HEK293 (cell line): ENCODE measurements around the gene ACSS1.

Experiments used
- BCL11A ChIP-seq: fragments of 450-650 bp; formaldehyde crosslinking; IDR thresholded peaks from 2 replicates; pipeline ENCODE4 v1.5.1; 2016; ENCODE audit warnings: low read depth, missing biosample characterization, missing genetic modification characterization
- REPIN1 ChIP-seq: fragments of 450-650 bp; formaldehyde crosslinking; IDR thresholded peaks from 2 replicates; pipeline ENCODE4 v1.5.1; 2017; ENCODE audit warnings: missing biosample characterization, missing genetic modification characterization, low read depth
- TCF7L2 ChIP-seq: IDR thresholded peaks from 2 replicates; pipeline ENCODE4 v1.6.1; 2011; ENCODE audit warnings: low read depth, mild to moderate bottlenecking, inconsistent platforms, low read length, moderate library complexity, borderline replicate concordance
- YY1 ChIP-seq: fragments of 450-650 bp; formaldehyde crosslinking; IDR thresholded peaks from 2 replicates; pipeline ENCODE4 v1.5.1; 2018; ENCODE audit warnings: missing biosample characterization, missing genetic modification characterization
- ZNF121 ChIP-seq: fragments of 450-650 bp; formaldehyde crosslinking; IDR thresholded peaks from 2 replicates; pipeline ENCODE4 v1.5.1; 2016; ENCODE audit warnings: missing biosample characterization, missing genetic modification characterization
- ZNF174 ChIP-seq: fragments of 450-650 bp; formaldehyde crosslinking; IDR thresholded peaks from 2 replicates; pipeline ENCODE4 v1.5.0; 2017; ENCODE audit warnings: missing biosample characterization, mild to moderate bottlenecking, missing genetic modification characterization
- ZNF239 ChIP-seq: fragments of 450-650 bp; formaldehyde crosslinking; IDR thresholded peaks from 2 replicates; pipeline ENCODE4 v1.5.1; 2016; ENCODE audit warnings: missing biosample characterization, missing genetic modification characterization
- ZNF391 ChIP-seq: fragments of 450-650 bp; formaldehyde crosslinking; IDR thresholded peaks from 2 replicates; pipeline ENCODE4 v1.5.1; 2016; ENCODE audit warnings: low read depth, missing biosample characterization, missing genetic modification characterization, borderline replicate concordance
- ZXDB ChIP-seq: fragments of 450-650 bp; formaldehyde crosslinking; IDR thresholded peaks from 2 replicates; pipeline ENCODE4 v1.5.1; 2016; ENCODE audit warnings: missing biosample characterization, missing genetic modification characterization
- TF ChIP-seq, protein P1 (sequence below): fragments of 450-650 bp; formaldehyde crosslinking; IDR thresholded peaks from 2 replicates; pipeline ENCODE4 v1.5.1; 2016; ENCODE audit warnings: missing biosample characterization, missing genetic modification characterization
- TF ChIP-seq, protein P2 (sequence below): fragments of 450-650 bp; formaldehyde crosslinking; IDR thresholded peaks from 2 replicates; pipeline ENCODE4 v1.5.1; 2016; ENCODE audit warnings: missing biosample characterization, missing genetic modification characterization, borderline replicate concordance
- TF ChIP-seq, protein P3 (sequence below): fragments of 450-650 bp; formaldehyde crosslinking; conservative IDR thresholded peaks from 2 replicates; pipeline ENCODE4 v1.5.1; 2016; ENCODE audit warnings: low read depth, missing biosample characterization, missing genetic modification characterization
- TF ChIP-seq, protein P4 (sequence below): fragments of 450-650 bp; formaldehyde crosslinking; IDR thresholded peaks from 2 replicates; pipeline ENCODE4 v1.5.1; 2016; ENCODE audit warnings: missing biosample characterization, missing genetic modification characterization

DNA sequence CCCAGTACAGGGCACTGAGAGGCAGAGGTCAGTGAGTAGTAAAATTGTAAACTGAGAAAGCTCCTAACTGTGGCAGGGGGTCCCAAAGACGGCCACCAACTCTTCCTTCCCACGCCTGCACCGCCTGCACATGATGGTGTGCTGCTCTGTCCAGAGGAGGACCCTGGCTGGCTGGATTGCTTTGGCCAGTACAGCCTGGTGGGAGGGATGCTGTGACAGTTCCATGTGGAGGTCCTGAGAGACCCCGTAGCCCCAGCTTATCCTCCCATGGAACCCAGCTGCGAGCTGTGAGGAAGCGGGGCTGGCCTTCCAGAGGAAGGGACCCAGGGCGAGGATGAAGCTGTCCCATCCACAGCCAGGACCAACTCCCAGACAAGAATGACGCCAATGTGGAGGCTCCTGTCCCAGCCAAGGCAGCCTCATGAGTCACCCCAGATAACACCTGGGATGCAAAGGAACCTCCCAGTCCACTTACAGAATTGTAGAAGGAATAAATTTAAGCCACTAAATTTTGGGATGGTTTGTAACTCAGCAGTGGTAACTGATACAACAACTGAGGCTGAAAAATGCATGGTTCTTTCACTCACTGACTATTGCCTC is 2.0 kb upstream of the ACSS1 start:
- TF ChIP-seq YY1 (tag by site-specific recombination) (no peak), ZNF174 (tag by site-specific recombination) (no peak), TCF7L2 (no peak), ZXDB (no peak), REPIN1 (no peak), ZNF121 (tag by site-specific recombination) (no peak), ZNF391 (tag by site-specific recombination) (no peak), BCL11A (tag by site-specific recombination) (no peak), ZNF239 (tag by site-specific recombination) (no peak)
- TF ChIP-seq, protein P1, sequence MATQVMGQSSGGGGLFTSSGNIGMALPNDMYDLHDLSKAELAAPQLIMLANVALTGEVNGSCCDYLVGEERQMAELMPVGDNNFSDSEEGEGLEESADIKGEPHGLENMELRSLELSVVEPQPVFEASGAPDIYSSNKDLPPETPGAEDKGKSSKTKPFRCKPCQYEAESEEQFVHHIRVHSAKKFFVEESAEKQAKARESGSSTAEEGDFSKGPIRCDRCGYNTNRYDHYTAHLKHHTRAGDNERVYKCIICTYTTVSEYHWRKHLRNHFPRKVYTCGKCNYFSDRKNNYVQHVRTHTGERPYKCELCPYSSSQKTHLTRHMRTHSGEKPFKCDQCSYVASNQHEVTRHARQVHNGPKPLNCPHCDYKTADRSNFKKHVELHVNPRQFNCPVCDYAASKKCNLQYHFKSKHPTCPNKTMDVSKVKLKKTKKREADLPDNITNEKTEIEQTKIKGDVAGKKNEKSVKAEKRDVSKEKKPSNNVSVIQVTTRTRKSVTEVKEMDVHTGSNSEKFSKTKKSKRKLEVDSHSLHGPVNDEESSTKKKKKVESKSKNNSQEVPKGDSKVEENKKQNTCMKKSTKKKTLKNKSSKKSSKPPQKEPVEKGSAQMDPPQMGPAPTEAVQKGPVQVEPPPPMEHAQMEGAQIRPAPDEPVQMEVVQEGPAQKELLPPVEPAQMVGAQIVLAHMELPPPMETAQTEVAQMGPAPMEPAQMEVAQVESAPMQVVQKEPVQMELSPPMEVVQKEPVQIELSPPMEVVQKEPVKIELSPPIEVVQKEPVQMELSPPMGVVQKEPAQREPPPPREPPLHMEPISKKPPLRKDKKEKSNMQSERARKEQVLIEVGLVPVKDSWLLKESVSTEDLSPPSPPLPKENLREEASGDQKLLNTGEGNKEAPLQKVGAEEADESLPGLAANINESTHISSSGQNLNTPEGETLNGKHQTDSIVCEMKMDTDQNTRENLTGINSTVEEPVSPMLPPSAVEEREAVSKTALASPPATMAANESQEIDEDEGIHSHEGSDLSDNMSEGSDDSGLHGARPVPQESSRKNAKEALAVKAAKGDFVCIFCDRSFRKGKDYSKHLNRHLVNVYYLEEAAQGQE (tag by site-specific recombination) = no peak
- TF ChIP-seq, protein P2, sequence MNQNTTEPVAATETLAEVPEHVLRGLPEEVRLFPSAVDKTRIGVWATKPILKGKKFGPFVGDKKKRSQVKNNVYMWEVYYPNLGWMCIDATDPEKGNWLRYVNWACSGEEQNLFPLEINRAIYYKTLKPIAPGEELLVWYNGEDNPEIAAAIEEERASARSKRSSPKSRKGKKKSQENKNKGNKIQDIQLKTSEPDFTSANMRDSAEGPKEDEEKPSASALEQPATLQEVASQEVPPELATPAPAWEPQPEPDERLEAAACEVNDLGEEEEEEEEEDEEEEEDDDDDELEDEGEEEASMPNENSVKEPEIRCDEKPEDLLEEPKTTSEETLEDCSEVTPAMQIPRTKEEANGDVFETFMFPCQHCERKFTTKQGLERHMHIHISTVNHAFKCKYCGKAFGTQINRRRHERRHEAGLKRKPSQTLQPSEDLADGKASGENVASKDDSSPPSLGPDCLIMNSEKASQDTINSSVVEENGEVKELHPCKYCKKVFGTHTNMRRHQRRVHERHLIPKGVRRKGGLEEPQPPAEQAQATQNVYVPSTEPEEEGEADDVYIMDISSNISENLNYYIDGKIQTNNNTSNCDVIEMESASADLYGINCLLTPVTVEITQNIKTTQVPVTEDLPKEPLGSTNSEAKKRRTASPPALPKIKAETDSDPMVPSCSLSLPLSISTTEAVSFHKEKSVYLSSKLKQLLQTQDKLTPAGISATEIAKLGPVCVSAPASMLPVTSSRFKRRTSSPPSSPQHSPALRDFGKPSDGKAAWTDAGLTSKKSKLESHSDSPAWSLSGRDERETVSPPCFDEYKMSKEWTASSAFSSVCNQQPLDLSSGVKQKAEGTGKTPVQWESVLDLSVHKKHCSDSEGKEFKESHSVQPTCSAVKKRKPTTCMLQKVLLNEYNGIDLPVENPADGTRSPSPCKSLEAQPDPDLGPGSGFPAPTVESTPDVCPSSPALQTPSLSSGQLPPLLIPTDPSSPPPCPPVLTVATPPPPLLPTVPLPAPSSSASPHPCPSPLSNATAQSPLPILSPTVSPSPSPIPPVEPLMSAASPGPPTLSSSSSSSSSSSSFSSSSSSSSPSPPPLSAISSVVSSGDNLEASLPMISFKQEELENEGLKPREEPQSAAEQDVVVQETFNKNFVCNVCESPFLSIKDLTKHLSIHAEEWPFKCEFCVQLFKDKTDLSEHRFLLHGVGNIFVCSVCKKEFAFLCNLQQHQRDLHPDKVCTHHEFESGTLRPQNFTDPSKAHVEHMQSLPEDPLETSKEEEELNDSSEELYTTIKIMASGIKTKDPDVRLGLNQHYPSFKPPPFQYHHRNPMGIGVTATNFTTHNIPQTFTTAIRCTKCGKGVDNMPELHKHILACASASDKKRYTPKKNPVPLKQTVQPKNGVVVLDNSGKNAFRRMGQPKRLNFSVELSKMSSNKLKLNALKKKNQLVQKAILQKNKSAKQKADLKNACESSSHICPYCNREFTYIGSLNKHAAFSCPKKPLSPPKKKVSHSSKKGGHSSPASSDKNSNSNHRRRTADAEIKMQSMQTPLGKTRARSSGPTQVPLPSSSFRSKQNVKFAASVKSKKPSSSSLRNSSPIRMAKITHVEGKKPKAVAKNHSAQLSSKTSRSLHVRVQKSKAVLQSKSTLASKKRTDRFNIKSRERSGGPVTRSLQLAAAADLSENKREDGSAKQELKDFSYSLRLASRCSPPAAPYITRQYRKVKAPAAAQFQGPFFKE (tag by site-specific recombination) = no peak
- TF ChIP-seq, protein P3, sequence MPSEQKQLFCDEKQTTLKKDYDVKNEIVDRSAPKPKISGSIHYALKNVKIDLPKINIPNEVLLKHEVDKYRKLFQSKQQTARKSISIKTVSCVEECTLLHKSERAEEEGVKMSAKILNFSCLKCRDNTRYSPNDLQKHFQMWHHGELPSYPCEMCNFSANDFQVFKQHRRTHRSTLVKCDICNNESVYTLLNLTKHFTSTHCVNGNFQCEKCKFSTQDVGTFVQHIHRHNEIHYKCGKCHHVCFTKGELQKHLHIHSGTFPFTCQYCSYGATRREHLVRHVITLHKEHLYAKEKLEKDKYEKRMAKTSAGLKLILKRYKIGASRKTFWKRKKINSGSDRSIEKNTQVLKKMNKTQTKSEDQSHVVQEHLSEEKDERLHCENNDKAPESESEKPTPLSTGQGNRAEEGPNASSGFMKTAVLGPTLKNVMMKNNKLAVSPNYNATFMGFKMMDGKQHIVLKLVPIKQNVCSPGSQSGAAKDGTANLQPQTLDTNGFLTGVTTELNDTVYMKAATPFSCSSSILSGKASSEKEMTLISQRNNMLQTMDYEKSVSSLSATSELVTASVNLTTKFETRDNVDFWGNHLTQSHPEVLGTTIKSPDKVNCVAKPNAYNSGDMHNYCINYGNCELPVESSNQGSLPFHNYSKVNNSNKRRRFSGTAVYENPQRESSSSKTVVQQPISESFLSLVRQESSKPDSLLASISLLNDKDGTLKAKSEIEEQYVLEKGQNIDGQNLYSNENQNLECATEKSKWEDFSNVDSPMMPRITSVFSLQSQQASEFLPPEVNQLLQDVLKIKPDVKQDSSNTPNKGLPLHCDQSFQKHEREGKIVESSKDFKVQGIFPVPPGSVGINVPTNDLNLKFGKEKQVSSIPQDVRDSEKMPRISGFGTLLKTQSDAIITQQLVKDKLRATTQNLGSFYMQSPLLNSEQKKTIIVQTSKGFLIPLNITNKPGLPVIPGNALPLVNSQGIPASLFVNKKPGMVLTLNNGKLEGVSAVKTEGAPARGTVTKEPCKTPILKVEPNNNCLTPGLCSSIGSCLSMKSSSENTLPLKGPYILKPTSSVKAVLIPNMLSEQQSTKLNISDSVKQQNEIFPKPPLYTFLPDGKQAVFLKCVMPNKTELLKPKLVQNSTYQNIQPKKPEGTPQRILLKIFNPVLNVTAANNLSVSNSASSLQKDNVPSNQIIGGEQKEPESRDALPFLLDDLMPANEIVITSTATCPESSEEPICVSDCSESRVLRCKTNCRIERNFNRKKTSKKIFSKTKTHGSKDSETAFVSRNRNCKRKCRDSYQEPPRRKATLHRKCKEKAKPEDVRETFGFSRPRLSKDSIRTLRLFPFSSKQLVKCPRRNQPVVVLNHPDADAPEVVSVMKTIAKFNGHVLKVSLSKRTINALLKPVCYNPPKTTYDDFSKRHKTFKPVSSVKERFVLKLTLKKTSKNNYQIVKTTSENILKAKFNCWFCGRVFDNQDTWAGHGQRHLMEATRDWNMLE (tag by site-specific recombination) = no peak
- TF ChIP-seq, protein P4, sequence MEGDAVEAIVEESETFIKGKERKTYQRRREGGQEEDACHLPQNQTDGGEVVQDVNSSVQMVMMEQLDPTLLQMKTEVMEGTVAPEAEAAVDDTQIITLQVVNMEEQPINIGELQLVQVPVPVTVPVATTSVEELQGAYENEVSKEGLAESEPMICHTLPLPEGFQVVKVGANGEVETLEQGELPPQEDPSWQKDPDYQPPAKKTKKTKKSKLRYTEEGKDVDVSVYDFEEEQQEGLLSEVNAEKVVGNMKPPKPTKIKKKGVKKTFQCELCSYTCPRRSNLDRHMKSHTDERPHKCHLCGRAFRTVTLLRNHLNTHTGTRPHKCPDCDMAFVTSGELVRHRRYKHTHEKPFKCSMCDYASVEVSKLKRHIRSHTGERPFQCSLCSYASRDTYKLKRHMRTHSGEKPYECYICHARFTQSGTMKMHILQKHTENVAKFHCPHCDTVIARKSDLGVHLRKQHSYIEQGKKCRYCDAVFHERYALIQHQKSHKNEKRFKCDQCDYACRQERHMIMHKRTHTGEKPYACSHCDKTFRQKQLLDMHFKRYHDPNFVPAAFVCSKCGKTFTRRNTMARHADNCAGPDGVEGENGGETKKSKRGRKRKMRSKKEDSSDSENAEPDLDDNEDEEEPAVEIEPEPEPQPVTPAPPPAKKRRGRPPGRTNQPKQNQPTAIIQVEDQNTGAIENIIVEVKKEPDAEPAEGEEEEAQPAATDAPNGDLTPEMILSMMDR (tag by site-specific recombination) = no peak
